NCI-H460 (cell line): ENCODE measurements around the gene RAI1. TPM values are rescaled to one million over a fixed set of nuclear protein-coding genes. Genes with fewer than 3 reads are reported as not detected.

Source experiments
- DNase-seq: peaks from one replicate; pipeline ENCODE4 v3.0.0-alpha.2; 2016; ENCODE audit warnings: low read depth; ENCODE audit errors: extremely low read depth
- total RNA-seq: library from RNA; depleted of rRNA; stranded (reverse); fragments of >200 nt; shearing (Covaris generic); gene quantifications from 2 replicates; pipeline ENCODE4 v1.2.3, GENCODE V29; 2014

Gene RAI1
- total RNA-seq, 1 experiment from 2014 or later: 7.3 TPM

DNA sequence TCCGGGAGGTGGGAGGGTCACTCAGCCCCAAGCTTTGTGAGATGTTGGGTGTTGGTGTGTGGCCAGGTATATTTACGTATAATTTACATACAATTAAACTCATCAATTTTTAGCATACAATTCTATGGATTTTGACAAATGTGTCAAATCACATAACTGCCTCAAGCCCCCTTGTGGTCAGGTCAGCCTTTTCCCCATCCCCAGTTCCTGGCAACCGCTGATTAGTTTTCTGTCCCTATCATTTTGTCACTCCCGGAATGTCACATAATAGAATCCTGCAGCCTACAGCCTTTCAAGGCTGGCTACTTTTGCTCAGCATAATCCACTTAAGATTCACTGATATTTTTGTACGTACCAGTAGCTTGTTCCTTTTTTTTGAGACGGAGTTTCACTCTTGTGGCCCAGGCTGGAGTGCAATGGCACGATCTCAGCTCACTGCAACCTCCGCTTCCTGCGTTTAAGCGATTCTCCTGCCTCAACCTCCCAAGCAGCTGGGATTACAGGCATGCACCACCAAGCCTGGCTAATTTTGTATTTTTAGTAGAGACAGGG lies 19.3 kb upstream of the RAI1 start:
- no peak for DNase-seq

DNA sequence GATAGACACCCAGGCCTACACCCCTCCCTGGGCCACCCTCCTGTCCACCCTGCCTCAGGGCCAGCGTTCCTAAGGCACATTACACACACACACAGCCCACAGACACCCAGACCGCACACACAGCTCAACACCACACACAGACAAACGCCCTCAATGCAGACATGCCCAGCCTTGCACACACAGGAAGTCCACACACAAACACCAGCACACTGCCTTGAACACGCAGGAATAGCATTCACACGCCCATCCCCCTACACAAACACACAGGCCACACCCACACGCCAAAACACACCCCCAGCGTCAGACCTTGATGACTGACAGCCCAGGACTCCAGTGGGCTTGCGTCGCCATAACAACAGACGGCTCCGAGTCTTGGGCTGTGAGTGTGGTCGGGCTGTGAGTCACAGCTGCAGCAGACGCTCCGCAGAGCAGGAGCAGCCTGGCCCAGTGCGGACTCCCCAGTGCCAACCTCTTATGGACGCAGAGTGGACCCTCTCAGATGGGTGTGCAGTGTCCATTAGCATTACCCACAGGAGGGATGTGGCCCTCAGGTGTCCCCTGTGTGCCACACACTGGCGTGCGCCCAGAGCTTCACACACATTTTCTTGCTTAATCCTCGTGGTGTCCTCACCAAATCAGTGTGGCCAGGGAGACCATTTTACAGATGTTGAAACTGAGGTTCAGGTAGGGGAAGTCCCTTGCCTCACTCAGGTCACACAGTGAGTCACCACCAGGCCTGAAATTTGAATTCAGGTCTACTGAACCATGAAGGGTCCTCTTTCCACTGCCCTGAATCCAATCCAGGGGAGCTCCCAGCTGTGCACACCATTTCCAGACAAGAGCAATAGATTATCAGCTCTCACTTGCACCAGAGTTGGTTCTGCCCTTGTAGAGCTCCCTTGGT lies 17.8 kb upstream of the RAI1 start:
- no peak for DNase-seq

DNA sequence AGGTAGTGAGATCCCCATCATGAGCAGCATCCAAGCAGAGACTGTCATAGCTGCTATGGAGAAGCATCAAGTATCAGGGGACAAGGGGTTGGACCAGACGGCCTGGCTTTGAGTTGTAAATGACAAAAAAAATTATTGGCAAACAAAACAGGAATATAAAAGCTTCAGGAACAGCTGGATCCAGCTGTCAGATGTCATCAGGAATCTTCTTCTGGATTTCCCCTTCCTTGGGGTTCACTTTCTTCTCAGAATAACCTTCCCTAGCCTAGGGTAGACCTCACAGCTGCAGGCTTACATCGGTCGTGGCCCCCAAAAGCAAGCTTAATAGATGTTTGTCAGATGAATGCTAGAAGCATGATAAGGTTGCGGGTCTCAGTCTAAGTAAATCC lies 17.2 kb upstream of the RAI1 start:
- no peak for DNase-seq

DNA sequence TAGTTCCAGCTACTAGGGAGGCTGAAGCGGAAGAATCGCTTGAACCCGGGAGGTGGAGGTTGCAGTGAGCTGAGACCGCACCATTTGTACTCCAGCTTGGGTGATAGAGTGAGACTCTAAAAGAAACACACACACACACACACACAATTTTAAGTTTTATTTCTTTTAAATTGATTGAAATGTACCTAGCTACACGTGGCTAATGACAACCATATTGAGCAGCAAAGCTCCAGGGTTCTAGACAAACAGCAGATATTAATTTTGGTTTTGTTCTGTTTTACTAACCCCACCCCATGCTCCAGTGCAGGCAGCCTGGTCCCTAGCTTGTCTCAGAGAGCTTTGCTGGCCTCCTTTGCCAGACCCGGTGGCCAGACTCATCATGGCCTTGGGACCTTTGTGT lies 16.0 kb upstream of the RAI1 start:
- DNase-seq: no peak

DNA sequence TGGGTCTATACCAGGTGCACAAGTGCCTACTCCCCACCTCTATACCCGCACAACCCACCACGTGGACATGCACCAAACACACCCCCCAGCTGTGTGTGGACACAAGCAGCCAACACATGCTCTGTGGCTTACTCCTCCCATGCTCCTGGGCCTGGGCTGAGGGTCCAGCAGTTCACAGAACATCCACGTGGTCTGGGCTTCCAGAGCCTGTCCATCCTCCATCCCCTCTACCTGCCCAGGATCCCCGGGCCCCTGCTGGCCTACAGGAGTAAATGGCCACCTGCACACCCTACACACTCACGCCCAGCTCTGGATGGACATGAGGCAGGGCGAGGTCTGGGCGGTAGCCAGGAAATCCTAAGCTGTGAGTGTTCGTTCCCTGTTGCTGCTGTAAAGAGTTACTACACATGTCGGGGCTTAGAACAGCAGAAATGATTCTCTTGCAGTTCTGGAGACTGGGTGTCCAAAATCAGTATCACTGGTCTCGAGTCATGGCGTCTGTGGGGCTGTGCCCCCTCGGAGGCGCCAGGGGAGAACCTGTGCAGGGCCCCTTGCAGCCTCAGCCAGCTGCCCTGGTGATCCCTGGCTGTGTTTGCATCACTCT lies 15.0 kb upstream of the RAI1 start:
- DNase-seq: no peak

DNA sequence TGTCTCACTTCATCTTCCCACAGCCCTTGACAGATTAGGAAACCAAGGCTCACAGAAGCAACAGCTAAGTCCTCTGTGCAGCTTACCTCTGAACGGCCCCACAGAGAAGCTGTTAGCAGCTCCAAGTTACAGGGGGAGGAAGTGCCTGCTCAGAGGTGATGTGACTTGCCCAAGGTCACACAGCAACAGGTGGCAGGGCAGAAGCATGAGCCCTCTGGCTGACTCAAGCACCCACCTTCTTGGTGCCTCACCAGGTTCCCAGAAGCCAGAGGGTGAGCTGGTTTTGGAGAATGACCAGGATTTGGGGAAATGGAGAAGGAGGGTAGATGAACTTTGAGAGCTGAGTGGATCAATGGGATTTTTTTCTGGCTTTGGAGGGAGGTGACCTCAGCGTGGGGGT lies 14.0 kb upstream of the RAI1 start:
- DNase-seq: no peak

DNA sequence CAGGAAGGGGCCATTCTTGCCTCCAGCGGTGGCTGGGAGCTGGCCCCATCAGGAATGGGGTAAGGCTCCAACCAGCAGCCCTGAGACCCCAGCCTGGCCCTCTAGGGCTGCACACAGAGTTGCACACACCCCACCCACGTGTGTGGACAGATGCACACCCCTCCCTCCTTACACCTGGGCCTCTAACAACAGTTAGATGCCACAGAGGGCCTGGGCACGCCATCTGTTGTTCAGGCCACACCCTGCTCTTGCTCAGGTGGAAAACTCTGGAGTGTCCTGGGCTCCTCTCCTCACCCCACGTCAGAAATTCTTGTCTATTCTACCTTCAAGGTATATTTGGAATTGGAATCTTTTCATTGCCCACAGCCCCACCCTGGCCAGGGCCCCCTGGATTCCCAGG lies 13.3 kb upstream of the RAI1 start:
- DNase-seq: no peak

DNA sequence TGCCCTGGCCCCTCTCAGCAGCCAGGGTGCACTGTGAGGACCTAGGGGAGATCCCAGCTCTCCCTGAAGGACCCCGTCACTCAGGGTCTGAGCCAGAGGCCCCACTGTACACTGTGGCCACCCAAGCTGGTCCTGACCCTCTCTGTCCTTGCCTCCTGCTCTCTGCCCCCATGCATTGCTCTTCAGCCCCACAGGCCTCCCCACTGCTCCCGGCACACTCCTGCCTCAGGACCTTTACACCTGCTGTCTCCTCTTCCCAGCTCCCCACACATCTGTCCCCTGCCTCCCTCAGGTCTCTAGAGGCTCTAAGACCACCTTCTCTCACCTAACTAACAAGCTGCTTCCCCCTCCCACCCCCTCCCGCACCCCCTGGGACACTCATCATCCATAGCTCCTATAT lies 12.9 kb upstream of the RAI1 start:
- DNase-seq: no peak

DNA sequence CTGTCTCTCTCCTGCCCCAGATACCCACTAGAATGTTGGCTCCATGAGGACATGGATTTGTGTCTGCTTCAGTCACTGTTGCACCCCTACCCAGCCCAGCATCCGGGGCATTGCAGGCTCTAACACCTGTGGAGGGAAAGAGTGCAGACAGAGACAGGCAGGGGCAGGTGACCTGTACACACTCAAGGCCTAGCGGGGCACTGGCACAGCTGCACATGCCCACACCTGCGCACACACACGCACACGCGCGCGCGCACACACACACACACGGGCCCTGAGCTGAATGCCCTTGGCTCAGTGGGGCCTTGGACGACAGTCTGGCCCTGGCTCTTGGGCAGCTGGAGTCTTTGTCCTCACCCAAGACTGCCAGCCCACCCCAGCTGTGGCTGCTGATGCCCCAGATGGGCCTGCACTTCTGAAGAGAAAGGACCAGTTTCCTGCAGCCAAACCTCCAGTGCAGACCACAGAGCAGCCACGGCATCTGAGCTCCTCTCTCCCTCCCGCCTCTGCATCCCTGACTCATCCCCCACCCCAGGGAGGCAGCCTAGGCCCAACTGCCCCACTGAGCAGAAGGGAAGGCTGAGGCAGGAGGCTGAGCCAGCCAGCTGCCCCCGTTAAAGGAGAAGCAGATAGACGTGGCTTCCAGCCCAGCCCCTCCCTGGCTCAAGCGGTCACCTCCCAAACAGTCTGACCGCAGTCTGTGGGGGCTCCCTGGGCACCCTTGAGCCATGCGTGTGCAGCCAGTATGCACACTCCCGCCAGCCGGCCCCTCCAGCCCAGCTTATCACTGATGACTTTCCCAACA lies 12.3 kb upstream of the RAI1 start:
- DNase-seq: no peak

DNA sequence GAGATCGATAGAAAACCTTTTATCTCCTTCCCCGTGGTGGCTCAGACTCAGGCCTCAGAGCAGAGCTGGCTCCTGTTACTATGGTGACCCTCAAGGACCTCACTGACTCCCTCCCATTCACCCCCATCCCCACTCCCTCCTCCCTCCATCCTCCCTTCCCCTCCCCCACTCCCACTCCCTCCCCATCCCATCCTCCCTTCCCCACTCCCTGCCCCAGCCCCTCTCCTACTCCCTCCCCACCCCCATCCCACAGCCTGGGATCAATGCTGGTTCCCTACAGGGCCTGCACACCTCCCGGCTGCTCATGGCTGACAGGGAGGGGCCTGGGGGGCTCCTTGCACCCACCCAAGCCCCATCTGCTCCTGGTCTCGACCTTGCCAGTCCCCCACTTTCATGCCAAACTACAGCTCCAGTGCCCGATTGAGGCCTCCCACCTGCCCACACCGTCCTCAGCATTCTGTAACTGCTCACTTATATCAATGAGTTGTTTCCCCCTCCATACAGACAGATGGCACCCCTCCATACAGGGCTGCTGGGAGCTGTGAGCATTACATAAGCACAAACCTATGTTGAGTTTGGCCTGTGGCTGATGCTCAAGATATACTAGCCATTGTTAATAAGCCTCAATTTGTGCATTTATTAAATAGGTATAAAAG lies 11.6 kb upstream of the RAI1 start:
- no peak for DNase-seq

DNA sequence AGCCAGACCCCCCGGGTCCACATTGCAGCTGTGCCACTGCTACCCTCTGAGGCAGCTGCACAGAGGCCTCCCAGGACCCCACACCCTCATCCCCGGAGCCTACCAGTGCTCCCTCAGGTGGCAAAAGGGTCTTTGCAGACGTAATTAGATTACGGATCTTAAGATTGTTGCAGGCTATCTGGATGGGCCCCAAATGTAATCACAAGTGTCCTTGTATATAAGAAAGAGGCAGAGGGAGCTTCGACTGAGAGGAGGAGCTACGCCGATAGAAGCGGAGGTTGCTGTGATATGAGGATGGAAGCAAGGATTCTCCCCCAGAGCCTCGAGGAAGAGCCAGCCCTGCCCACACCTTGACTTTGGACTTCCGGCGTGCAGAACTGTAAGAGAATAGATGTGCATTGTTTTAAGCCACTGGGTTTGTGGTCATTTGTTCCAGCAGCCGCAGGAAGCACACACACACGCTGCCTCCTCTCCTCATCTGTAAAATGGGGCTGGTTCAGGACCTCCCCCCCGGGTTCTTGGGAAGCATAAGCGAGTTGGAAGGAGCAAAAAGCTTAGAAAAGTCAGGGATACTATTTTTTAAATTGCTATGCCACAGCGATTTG lies 10.5 kb upstream of the RAI1 start:
- no peak for DNase-seq

DNA sequence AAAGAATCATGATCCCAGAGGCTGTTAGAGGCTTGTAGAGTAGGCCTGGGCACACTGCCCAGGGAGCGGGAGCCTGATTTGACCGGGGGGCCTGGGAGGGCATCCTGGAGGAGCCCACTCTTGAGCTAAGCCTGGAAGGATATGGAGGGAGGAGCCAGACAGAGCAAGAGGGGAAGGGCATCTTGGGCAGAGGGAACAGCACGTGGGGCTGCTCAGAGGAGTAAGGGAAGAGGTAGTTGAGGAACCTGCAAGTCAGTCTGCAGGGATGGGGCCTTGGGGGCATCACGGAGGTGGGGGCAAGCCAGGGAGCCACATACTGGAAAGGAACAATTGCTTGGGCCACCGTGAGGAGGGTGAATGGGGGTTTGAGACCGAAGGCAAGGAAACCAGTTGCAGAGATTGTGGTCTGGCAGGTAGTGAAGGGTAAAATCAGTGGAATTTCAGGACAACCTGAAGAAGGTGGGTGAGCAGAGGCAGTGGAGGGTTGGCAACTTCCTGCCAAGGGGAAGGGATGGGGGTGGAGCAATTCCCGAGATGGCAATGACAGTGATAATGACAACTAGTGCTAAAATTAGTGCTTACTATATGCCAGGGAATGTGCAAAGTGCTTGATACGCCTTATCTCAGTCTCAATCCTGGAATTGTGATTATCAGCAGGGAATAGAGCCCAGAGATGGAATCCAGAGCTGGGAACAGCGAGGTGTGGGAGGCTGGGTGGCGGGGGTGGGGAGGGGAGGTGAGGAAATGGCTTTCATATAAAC lies 9.7 kb upstream of the RAI1 start:
- no peak for DNase-seq

DNA sequence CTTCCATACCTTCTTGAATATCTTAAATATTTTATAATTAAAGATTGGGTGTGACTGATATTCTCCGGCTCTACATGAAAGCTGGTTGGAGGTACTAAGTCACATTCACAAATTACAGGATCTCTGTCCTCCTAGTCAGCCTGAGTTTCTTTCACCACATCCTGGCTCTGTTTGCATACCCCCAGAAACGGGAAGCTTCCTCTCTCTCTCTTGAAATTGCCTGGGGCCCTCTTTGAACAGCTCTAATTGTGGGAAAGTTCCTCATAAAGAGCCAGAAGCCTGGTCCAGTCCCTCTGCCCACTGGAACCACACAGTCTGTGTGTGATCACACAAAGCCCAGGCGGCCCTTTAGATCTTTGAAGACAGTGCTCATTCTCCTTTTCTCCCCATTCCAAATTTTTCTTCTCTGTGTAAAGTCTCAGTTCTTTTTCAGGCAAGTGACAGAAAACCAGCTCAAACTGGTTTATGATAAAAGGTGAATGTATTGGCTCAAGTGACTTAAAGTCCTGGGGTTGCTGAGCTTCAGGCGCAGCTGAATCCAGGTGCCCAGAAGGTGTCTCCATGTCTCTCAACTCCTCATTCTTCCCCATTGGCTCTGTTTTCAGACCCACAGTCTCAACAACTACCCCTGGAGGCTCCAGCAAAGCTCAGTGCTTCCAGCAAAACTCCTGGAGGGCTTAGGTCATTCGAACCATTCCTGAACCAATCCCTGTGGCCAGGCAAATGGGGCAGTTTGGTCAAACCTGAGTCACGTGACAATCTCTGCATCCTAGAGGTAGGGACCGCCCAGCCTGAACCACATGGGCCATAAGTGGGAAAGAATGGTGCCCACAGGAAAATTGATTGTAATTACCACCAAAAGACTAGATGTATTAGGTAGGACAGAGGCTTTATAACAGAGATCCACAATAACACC lies 8.5 kb upstream of the RAI1 start:
- DNase-seq: no peak

DNA sequence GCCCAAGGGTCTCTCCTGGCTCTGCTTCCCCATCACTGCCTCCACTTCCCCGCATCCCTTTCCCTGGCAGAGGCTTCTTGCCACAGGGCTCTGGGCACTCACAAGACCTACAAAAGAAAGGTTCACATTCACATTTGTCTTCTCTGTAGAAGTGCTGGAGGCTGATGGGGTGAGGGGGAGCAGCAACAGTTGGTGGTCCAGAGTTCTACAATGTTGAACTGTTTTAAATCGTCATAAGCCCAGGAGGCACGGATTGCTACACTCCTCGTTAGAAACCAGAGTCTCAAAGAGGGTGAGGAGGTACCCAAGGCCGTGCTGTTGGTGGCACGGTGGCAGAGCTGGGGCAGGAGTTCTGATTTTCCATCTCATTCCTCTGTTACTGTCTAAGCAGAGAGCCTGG lies 5.8 kb upstream of the RAI1 start:
- no peak for DNase-seq

DNA sequence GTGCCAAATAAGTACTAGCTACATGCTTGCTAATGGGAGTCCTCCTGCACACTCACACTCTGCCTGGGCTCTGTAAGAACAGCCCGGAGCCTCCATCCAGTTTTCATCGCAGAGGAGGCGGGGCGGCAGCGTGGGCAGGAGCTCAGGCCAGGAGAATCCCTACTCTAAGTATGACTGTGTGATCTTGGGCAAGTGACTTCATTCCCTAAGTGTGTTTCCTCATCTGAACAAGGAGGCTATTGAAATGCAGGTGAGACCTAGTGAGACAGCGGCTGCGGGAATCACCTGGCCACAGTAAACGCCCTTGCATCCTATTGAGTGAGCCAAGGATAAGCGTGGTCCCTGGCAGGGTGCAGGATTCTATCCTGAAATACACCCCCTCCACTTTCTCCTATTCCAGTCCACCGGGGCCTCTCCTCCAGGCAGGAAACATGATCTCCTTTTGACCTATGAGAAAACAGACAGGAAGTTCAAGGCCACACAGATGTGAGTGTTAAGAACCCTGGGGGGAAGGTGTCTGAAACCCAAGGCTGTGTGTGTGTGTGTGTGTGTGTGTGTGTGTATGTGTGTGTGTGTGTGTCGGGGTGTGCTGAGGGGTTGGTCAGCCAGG lies 5.2 kb upstream of the RAI1 start:
- no peak for DNase-seq

DNA sequence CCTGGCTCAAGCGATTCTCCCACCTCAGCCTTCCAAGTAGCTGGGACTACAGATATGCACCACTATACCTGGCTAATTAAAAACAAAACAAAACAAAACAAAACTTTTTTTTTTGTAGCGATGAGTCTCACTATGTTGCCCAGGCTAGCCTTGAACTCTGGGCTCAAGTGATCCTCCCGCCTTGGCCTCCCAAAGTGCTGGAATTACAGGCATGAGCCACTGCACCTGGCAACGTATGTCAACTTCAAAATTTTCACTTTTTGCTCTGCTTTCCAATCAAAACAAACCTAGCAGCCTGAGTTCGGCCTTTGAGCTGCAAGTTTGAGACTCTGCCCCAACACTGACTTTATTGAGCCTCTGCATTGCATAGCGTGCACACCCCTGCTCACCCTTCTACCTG lies 4.5 kb upstream of the RAI1 start:
- DNase-seq: no peak

DNA sequence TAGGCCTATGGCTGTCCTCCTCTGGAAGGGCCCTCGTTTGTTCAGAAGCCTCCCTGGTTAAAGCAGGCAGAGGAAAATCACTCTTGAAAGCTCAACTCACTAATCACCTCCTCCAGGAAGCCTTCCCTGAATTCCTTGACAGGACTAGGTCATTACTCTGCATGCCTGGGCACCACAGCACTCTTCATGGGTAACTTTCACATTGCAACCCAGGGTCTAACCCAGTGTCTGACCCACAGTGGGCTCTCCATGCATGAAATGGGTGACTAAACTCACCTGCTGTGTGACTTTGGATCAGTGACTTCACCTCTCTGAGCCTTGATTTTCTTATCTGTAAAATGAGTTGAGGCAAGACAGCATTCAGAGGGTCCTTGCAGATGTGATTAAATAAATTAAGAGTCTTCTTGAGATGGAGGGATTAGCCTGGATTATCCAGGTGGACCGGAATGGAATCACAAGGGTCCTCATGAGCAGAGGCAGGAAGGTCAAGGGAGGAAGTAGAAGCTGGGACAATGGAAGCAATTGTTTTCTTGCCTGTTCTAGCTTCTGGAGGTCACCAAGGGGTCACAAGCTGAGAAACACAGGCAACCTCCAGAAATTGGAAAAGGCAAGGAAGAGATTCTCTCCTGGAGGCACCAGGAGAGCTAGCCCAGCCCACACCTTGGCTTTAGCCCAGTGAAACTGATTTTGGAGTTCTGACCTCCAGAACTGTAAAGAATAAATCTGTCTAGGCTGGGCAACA lies 3.8 kb upstream of the RAI1 start:
- DNase-seq: no peak
